ENCODE measurements around the gene DGKZ. TPM values are rescaled to one million over a fixed set of nuclear protein-coding genes. Genes with fewer than 3 reads are reported as not detected.
"Not testable (repeated sequence)": the region's sequence is repeated elsewhere in the genome, so short reads cannot be mapped to it uniquely, and the experiment has no call there.

The DGKZ gene, protein sequence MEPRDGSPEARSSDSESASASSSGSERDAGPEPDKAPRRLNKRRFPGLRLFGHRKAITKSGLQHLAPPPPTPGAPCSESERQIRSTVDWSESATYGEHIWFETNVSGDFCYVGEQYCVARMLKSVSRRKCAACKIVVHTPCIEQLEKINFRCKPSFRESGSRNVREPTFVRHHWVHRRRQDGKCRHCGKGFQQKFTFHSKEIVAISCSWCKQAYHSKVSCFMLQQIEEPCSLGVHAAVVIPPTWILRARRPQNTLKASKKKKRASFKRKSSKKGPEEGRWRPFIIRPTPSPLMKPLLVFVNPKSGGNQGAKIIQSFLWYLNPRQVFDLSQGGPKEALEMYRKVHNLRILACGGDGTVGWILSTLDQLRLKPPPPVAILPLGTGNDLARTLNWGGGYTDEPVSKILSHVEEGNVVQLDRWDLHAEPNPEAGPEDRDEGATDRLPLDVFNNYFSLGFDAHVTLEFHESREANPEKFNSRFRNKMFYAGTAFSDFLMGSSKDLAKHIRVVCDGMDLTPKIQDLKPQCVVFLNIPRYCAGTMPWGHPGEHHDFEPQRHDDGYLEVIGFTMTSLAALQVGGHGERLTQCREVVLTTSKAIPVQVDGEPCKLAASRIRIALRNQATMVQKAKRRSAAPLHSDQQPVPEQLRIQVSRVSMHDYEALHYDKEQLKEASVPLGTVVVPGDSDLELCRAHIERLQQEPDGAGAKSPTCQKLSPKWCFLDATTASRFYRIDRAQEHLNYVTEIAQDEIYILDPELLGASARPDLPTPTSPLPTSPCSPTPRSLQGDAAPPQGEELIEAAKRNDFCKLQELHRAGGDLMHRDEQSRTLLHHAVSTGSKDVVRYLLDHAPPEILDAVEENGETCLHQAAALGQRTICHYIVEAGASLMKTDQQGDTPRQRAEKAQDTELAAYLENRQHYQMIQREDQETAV
- 100 to 1,000 TPM; 194 to 196 TPM for total RNA-seq
- 223 to 238 reads per million in 2 donors for total RNA-seq

DNA sequence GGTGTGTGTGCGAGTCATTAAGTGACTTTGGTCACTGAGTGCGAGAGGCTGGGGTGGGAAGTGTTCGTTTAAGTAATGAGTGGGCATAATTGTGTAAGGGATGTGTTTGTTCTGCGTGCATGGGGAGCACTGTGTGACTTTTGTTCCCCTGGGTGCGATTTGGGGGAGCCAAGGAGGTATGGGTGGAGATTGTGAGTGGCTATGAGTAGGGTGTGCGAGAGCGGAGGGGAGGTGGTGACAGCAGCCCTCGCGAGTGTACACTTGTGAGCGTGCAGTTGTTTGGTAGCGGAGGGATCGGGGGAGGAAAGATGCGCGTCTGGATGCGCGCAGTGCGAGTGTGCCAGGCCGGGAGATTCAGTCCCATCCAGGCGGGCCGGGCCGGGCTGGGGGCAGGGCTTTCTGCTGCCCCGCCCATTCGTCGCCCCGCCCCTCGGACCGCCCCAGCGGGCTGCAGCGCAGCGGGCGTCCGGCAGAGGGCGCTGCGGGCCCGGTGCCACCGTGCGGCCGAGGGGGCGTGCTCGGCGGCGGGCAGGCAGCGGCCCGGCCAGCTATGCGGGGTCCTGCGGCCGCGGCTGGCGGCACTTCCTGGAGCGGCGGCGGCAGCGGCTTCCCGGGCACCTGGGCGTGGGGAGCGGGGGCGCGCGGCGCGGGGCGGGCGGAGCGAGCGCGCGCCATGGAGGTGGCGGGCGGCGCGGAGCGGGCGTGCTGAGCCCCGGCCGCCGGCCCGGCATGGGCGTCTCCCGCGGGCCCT lies at the start of gene DGKZ:
TSS of gene DGKZ (plus strand) at position 578 of the 751 bp plus-strand sequence. CDS start 197 bp downstream, outside the sequence.
- ATAC-seq (peak; percentile 87), DNase-seq (peak; percentile 94 to 97 (median 95))
- Mint-ChIP-seq H3K36me3 (ENCODE audit: low read depth) (peaks cover 6% of the 10 kb centered on the region), H3K27ac (peak within 1 kb of the TSS; percentile 96), H3K27me3 (no peaks in the 10 kb centered on the region), H3K4me1 (peaks cover 71% of the 10 kb centered on the region), H3K4me3 (peak within 1 kb of the TSS; percentile 99)
- no peaks in the 10 kb centered on the region for H3K9me3 ChIP-seq (ENCODE audit: control insufficient read depth, low read length, poor library complexity, severe bottlenecking)

DNA sequence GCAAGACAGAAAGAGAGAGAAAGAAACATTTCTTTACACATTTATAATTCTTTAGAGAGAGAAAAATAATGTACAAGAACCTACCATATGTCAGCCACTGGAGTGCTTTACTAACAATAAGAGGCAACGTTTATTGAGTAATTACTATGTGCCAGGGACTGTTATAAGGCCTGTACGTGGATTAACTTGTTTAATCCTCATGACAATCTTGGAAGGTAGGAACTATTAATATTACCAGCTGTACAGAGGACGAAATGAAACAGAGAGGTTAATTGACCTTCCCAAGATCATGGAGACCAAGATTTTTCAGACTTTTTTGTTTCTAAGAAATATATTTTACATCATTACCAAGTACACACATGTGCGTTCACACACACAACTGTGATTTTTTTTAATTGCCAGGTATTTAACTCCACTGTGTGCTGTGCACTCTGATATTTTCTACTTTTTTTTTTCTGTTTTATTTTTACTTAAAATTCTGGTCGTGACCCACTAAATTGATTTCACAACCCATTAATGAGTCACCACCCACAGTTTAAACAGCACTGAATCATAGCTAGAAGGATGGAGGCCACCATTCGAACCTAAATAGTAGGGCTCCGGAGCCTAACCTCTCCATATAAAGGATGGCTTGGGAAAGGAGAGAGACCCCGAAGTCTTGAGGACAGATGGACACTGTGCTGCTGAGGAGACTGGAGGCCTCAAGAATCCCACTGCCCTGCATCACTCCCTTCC lies 48.4 kb upstream of the DGKZ start:
- ATAC-seq (no peak), DNase-seq (no peak)
- Mint-ChIP-seq H3K4me1 (peaks cover 4% of the 10 kb centered on the region), H3K4me3 (no peak overlapping the region), H3K36me3 (ENCODE audit: low read depth) (no peaks in the 10 kb centered on the region), H3K27me3 (peaks cover 15% of the 10 kb centered on the region), H3K27ac (no peak overlapping the region)
- H3K9me3 ChIP-seq (ENCODE audit: control insufficient read depth, low read length, poor library complexity, severe bottlenecking) = no peaks in the 10 kb centered on the region

DNA sequence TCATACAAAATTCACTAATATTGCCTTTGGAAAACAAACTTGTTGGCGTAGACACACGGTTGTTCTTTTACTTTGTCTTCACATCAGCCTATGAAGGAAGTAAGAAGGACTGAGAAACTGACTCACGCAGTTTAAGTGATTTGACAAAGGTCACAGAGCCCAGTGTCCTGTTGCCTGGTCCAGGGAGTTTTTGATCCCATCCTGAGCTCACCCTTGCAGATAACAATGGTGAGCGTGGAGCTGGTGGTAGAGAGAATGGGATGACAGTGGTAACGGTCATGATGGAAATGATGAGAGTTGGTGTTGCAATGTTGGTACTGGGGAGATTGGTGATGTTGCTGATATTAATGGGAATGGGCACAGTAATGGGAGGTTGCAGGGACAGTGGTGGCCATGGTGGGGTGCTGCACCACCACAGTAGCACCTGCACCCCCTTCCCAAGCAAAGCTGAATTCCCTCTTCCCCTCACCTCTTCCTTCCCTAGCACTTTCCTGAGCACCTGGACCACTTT lies 47.8 kb upstream of the DGKZ start:
- Mint-ChIP-seq H3K36me3 (ENCODE audit: low read depth) (no peaks in the 10 kb centered on the region), H3K27me3 (peaks cover 15% of the 10 kb centered on the region), H3K27ac (no peak overlapping the region), H3K4me3 (no peak overlapping the region), H3K4me1 (peaks cover 4% of the 10 kb centered on the region)
- no peaks in the 10 kb centered on the region for H3K9me3 ChIP-seq (ENCODE audit: control insufficient read depth, low read length, poor library complexity, severe bottlenecking)
- ATAC-seq (no peak), DNase-seq (no peak)

DNA sequence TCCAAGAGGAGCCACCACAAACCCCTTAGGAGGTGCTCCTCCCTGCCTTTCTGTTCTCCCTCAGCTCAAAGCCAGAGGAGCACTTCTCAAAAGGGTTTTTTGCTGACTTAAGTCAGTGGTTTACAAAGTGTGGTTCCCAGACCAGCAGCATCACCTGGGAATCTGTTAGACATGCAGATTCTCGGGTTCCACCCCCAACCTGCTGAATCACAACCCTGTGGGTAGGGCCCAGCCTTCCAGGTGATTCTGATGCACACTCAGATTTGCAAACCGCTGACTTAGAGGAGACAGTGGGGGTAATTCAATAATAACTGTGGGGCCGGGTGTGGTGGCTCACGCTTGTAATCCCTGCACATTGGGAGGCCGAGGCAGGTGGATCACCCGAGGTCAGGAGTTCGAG lies 47.0 kb upstream of the DGKZ start:
- H3K9me3 ChIP-seq (ENCODE audit: control insufficient read depth, low read length, poor library complexity, severe bottlenecking) = no peaks in the 10 kb centered on the region
- Mint-ChIP-seq H3K27me3 (peaks cover 15% of the 10 kb centered on the region), H3K4me1 (peaks cover 5% of the 10 kb centered on the region), H3K27ac (no peak overlapping the region), H3K36me3 (ENCODE audit: low read depth) (no peaks in the 10 kb centered on the region), H3K4me3 (no peak overlapping the region)
- ATAC-seq = no peak
- no peak for DNase-seq

DNA sequence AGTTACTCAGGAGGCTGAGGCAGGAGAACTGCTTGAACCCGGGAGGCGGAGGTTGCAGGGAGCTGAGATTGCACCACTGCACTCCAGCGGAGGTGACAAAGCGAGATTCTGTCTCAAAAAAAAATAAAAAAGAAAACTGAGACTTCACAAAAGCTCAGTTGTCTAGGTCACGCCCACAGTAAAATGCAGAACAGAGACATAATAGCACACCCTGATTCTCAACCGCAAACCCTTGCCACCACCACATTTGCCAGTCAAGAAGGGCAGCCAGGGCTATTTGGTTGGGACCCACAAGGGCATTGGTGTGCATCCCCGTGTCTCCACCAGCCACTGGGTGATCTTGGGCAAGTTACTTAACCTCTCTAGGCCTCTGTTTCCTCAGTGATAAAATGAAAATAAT lies 44.4 kb upstream of the DGKZ start:
- Mint-ChIP-seq H3K27ac (no peak overlapping the region), H3K36me3 (ENCODE audit: low read depth) (no peaks in the 10 kb centered on the region), H3K4me1 (peaks cover 3% of the 10 kb centered on the region), H3K27me3 (peaks cover 12% of the 10 kb centered on the region), H3K4me3 (no peak overlapping the region)
- DNase-seq (no peak), ATAC-seq (no peak)
- no peaks in the 10 kb centered on the region for H3K9me3 ChIP-seq (ENCODE audit: control insufficient read depth, low read length, poor library complexity, severe bottlenecking)

DNA sequence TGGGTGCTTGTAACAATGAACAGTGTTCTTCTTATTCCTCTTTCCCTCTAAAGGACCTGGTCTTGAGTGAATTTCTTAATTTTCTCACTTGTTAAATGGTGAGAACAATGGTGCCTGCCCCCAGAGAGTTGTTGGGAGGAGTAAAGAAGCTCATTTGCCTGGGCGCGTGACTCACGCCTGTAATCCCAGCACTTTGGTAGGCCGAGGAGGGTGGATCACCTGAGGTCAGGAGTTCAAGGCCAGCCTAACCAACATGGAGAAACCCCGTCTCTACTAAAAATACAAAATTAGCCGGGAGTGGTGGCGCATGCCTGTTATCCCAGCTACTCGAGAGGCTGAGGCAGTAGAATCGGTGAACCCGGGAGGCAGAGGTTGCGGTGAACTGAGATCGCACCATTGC lies 43.2 kb upstream of the DGKZ start:
- ATAC-seq; H3K4me3 Mint-ChIP-seq; H3K27ac Mint-ChIP-seq; H3K9me3 ChIP-seq (ENCODE audit: control insufficient read depth, low read length, poor library complexity, severe bottlenecking); H3K4me1 Mint-ChIP-seq; DNase-seq; H3K36me3 Mint-ChIP-seq (ENCODE audit: low read depth); H3K27me3 Mint-ChIP-seq: not testable (repeated sequence)

DNA sequence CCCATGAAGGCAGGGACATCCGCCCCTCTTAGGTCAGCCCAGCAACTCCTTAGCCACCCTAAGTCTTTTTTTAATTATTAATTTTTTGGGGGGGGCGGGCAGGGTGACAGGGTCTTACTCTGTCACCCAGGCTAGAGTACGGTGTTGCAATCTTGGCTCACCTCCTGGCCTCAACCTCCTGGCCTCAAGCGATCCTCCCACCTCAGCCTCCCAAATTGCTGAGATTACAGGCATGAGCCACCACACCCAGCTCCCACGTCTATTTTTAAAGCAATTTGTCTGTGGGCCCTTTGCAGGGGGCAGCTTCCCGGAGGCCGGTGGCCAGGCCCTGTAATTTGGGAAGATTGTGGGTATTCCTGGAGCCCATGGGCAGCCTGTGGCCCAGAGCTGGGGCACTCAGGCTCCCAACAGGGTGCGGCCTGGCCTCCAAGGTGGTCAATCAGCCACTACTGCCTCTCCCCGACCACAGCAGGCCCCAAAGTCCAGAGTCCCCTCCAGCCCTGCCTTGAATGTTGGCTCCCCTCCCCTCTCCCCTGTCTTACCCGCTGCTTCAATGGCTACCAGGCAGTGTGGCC lies 42.6 kb upstream of the DGKZ start:
- no peak for DNase-seq
- Mint-ChIP-seq H3K27me3 (no peaks in the 10 kb centered on the region), H3K36me3 (ENCODE audit: low read depth) (no peaks in the 10 kb centered on the region)

DNA sequence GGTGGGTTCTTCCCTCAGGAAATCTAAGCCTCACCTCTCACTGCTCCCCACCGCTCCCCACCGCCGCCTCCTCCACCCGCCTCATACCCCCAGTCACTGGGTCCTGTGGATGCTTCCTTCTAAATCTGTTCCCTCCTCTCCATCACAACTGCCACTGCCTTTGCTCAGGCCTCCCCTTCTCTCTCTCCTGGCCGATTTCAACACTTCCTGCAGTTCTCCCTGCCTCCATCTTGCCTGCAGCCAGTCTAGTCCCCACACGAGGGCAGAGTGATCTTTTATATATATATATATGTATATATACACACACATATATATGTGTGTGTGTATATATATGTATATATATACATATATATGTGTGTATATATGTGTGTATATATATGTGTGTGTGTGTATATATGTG lies 42.0 kb upstream of the DGKZ start:
- Mint-ChIP-seq H3K4me1 (peaks cover 12% of the 10 kb centered on the region), H3K27me3 (no peaks in the 10 kb centered on the region), H3K27ac (no peak overlapping the region), H3K4me3 (no peak overlapping the region), H3K36me3 (ENCODE audit: low read depth) (no peaks in the 10 kb centered on the region)
- peak; percentile 69 for ATAC-seq
- H3K9me3 ChIP-seq (ENCODE audit: control insufficient read depth, low read length, poor library complexity, severe bottlenecking) = no peaks in the 10 kb centered on the region
- DNase-seq = no peak

More for the DNA sequence above, 42.6 kb upstream of the DGKZ start:
- Mint-ChIP-seq H3K27ac (no peak overlapping the region), H3K4me3 (no peak overlapping the region), H3K4me1 (peaks cover 12% of the 10 kb centered on the region)
- no peak for ATAC-seq
- no peaks in the 10 kb centered on the region for H3K9me3 ChIP-seq (ENCODE audit: control insufficient read depth, low read length, poor library complexity, severe bottlenecking)

DNA sequence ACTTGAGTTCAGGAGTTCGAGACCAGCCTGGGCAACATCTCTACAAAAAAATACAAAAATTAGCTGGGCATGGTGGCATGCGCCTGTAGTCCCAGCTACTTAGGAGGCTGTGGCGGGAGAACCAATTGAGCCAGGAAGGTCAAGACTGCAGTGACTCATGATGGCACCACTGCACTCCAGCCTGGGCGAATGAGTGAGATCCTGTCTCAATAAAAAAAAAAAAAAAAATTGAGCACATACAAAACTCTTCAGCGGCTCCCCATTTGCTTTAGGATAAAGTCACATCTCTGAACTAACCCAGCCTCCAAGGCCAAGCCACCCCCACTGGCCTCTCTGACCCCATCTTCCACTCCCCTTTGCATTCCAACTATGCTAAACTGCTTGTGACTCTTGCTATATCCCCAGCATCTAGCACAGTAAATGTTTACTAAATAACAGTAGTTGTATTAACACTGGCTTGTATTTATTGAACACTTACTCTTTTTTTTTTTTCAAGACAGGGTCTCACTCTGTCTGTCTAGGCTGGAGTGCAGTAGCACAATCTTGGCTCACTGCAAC lies 40.9 kb upstream of the DGKZ start:
- DNase-seq (no peak), ATAC-seq (no peak)
- peaks cover 14% of the 10 kb centered on the region for H3K4me1 Mint-ChIP-seq
- no peak overlapping the region for H3K4me3 Mint-ChIP-seq
- H3K36me3 Mint-ChIP-seq (ENCODE audit: low read depth) = no peaks in the 10 kb centered on the region
- H3K27ac Mint-ChIP-seq = no peak overlapping the region
- H3K27me3 Mint-ChIP-seq = no peaks in the 10 kb centered on the region
- no peaks in the 10 kb centered on the region for H3K9me3 ChIP-seq (ENCODE audit: control insufficient read depth, low read length, poor library complexity, severe bottlenecking)

DNA sequence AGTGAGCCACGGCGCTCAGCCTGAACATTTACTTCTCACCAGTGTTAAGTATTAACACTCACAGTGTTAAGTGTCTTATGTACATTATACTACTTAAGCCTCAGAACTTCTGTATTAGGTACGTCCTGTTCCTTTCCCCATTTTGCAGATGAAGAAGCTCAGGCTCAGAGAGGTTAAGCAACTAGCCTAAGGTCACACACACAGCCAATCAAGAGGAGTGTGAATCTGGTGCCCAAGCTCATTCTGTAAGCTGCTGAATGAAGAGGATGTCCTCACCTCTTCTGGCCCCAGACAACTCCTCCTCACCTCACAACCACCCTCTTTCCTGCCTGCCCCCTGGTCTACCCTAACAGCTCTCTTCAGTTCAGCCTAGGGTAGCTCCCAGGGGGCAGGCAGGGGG lies 39.9 kb upstream of the DGKZ start:
- Mint-ChIP-seq H3K4me3 (no peak overlapping the region), H3K27ac (no peak overlapping the region)
- ATAC-seq = no peak

DNA sequence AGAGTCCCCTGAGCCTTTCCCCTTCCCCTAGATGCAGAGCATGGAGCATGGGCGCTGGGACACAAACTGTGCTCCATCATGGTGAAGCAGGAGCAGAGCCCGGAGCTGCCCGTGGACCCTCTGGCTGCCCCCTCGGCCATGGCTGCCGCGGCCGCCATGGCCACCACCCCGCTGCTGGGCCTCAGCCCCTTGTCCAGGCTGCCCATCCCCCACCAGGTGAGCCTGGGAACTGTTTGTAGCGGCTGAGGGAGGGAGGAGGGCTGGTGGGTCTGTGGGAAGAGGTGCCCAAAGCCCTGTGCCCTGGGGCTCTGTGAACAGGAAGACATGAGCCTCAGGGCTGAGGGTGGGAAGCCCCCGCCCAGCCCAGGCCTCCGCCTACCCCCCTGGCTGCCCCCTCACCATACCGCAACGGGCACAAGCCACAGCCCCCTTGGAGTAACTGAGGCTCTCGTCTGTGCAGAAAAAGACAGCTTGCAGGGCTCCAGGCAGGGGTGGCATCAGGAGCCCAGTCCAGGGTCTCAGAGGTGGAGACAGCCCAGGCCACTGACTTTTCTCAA lies 39.4 kb upstream of the DGKZ start:
- H3K27ac Mint-ChIP-seq = no peak overlapping the region
- H3K36me3 Mint-ChIP-seq (ENCODE audit: low read depth) = no peaks in the 10 kb centered on the region
- no peak overlapping the region for H3K4me3 Mint-ChIP-seq
- no peaks in the 10 kb centered on the region for H3K9me3 ChIP-seq (ENCODE audit: control insufficient read depth, low read length, poor library complexity, severe bottlenecking)
- H3K27me3 Mint-ChIP-seq = no peaks in the 10 kb centered on the region
- H3K4me1 Mint-ChIP-seq = peaks cover 14% of the 10 kb centered on the region
- DNase-seq = no peak
- ATAC-seq = no peak

More for the DNA sequence above, 39.9 kb upstream of the DGKZ start:
- no peaks in the 10 kb centered on the region for H3K27me3 Mint-ChIP-seq
- no peak for DNase-seq
- no peaks in the 10 kb centered on the region for H3K9me3 ChIP-seq (ENCODE audit: control insufficient read depth, low read length, poor library complexity, severe bottlenecking)
- peaks cover 14% of the 10 kb centered on the region for H3K4me1 Mint-ChIP-seq
- H3K36me3 Mint-ChIP-seq (ENCODE audit: low read depth) = no peaks in the 10 kb centered on the region

Data from T-helper 17 cell (primary cell).